ENCODE results near the gene SNX13. TPM values are rescaled to one million over a fixed set of nuclear protein-coding genes. Genes with fewer than 3 reads are reported as not detected.

The SNX13 gene
- total RNA-seq, 2 donors from 2014 or later = 32.2 to 34.2 TPM

GRCh38 chr7:17806631-17807030 is 133.7 kb downstream of the SNX13 start:
- H3K36me3 Mint-ChIP-seq = peaks cover 20% of the 10 kb centered on the region

GRCh38 chr7:17802056-17802455 is 138.2 kb downstream of the SNX13 start:
- Mint-ChIP-seq H3K9me3 (no peaks in the 10 kb centered on the region), H3K27ac (no peak overlapping the region), H3K4me1 (ENCODE audit: low read depth in 2 of 2) (peaks cover 0 to 2% of the 10 kb centered on the region in 2 donors), H3K27me3 (no peaks in the 10 kb centered on the region), H3K4me3 (no peak overlapping the region), H3K36me3 (peaks cover 18% of the 10 kb centered on the region)
- ATAC-seq (no peak), DNase-seq (ENCODE audit: low spot score) (no peak)

More at GRCh38 chr7:17806631-17807030, 133.7 kb downstream of the SNX13 start:
- Mint-ChIP-seq H3K9me3 (no peaks in the 10 kb centered on the region), H3K4me3 (no peak overlapping the region), H3K4me1 (ENCODE audit: low read depth in 2 of 2) (peaks cover 10 to 24% of the 10 kb centered on the region in 2 donors), H3K27ac (no peak overlapping the region), H3K27me3 (no peaks in the 10 kb centered on the region)
- no peak for DNase-seq (ENCODE audit: low spot score)
- no peak for ATAC-seq

GRCh38 chr7:17792075-17792936 is 148.0 kb downstream of the SNX13 start:
- H3K9me3 Mint-ChIP-seq = no peaks in the 10 kb centered on the region
- no peak for ATAC-seq
- no peak overlapping the region for H3K27ac Mint-ChIP-seq
- no peaks in the 10 kb centered on the region for H3K27me3 Mint-ChIP-seq
- peaks cover 5% of the 10 kb centered on the region for H3K36me3 Mint-ChIP-seq
- H3K4me3 Mint-ChIP-seq = no peak overlapping the region
- DNase-seq (ENCODE audit: low spot score) = no peak
- no peaks in the 10 kb centered on the region for H3K4me1 Mint-ChIP-seq (ENCODE audit: low read depth in 2 of 2)

GRCh38 chr7:17787257-17787656 is 153.0 kb downstream of the SNX13 start:
- Mint-ChIP-seq H3K27ac (no peak overlapping the region), H3K4me3 (no peak overlapping the region), H3K36me3 (no peaks in the 10 kb centered on the region), H3K27me3 (no peaks in the 10 kb centered on the region), H3K4me1 (ENCODE audit: low read depth in 2 of 2) (no peaks in the 10 kb centered on the region), H3K9me3 (no peaks in the 10 kb centered on the region)
- DNase-seq (ENCODE audit: low spot score) (no peak), ATAC-seq (no peak)

- Mint-ChIP-seq H3K4me3 (no peak overlapping the region), H3K27ac (no peak overlapping the region), H3K36me3 (no peaks in the 10 kb centered on the region), H3K4me1 (ENCODE audit: low read depth in 2 of 2) (no peaks in the 10 kb centered on the region), H3K27me3 (no peaks in the 10 kb centered on the region), H3K9me3 (no peaks in the 10 kb centered on the region)
- DNase-seq (ENCODE audit: low spot score) = no peak
- peak in 1 of 2 donors; percentile 31 for ATAC-seq
These were observed 153.9 kb downstream of the SNX13 start for GRCh38 chr7:17786314-17786852.

- Mint-ChIP-seq H3K27me3 (no peaks in the 10 kb centered on the region), H3K27ac (no peak overlapping the region), H3K36me3 (no peaks in the 10 kb centered on the region), H3K9me3 (no peaks in the 10 kb centered on the region), H3K4me3 (no peak overlapping the region), H3K4me1 (ENCODE audit: low read depth in 2 of 2) (no peaks in the 10 kb centered on the region)
- DNase-seq (ENCODE audit: low spot score) (no peak), ATAC-seq (no peak)
These were observed 158.1 kb downstream of the SNX13 start for GRCh38 chr7:17782216-17782549.

- no peaks in the 10 kb centered on the region for H3K36me3 Mint-ChIP-seq
- DNase-seq (ENCODE audit: low spot score) = no peak
- no peak overlapping the region for H3K4me3 Mint-ChIP-seq
- H3K27ac Mint-ChIP-seq = no peak overlapping the region
- H3K27me3 Mint-ChIP-seq = no peaks in the 10 kb centered on the region
- no peak for ATAC-seq
- H3K9me3 Mint-ChIP-seq = no peaks in the 10 kb centered on the region
- H3K4me1 Mint-ChIP-seq (ENCODE audit: low read depth in 2 of 2) = no peaks in the 10 kb centered on the region
These were observed 158.6 kb downstream of the SNX13 start for GRCh38 chr7:17781491-17782215.

- H3K27ac Mint-ChIP-seq = no peak overlapping the region
- H3K36me3 Mint-ChIP-seq = no peaks in the 10 kb centered on the region
These were observed 160.9 kb downstream of the SNX13 start for GRCh38 chr7:17779381-17779780.

GRCh38 chr7:17774716-17775288 is 165.5 kb downstream of the SNX13 start:
- no peaks in the 10 kb centered on the region for H3K27me3 Mint-ChIP-seq

More at GRCh38 chr7:17779381-17779780, 160.9 kb downstream of the SNX13 start:
- peaks cover 0 to 1% of the 10 kb centered on the region in 2 donors for H3K4me1 Mint-ChIP-seq (ENCODE audit: low read depth in 2 of 2)
- no peaks in the 10 kb centered on the region for H3K9me3 Mint-ChIP-seq
- no peaks in the 10 kb centered on the region for H3K27me3 Mint-ChIP-seq
- H3K4me3 Mint-ChIP-seq = no peak overlapping the region
- no peak for ATAC-seq
- DNase-seq (ENCODE audit: low spot score) = no peak

GRCh38 chr7:17774248-17774647 is 166.0 kb downstream of the SNX13 start:
- Mint-ChIP-seq H3K4me3 (no peak overlapping the region), H3K36me3 (no peaks in the 10 kb centered on the region), H3K9me3 (no peaks in the 10 kb centered on the region), H3K27ac (no peak overlapping the region), H3K27me3 (no peaks in the 10 kb centered on the region), H3K4me1 (ENCODE audit: low read depth in 2 of 2) (peaks cover 16 to 24% of the 10 kb centered on the region in 2 donors)
- ATAC-seq = no peak
- no peak for DNase-seq (ENCODE audit: low spot score)

More at GRCh38 chr7:17774716-17775288, 165.5 kb downstream of the SNX13 start:
- Mint-ChIP-seq H3K4me3 (no peak overlapping the region), H3K27ac (no peak overlapping the region), H3K9me3 (no peaks in the 10 kb centered on the region), H3K36me3 (no peaks in the 10 kb centered on the region), H3K4me1 (ENCODE audit: low read depth in 2 of 2) (peaks cover 16 to 24% of the 10 kb centered on the region in 2 donors)
- no peak for DNase-seq (ENCODE audit: low spot score)
- ATAC-seq = no peak

GRCh38 chr7:17773289-17773626 is 167.0 kb downstream of the SNX13 start:
- Mint-ChIP-seq H3K27me3 (no peaks in the 10 kb centered on the region), H3K4me1 (ENCODE audit: low read depth in 2 of 2) (peaks cover 16 to 24% of the 10 kb centered on the region in 2 donors), H3K9me3 (no peaks in the 10 kb centered on the region), H3K36me3 (no peaks in the 10 kb centered on the region), H3K4me3 (peak overlapping the region; percentile 54), H3K27ac (peak overlapping the region in 1 of 2 donors; percentile 32)
- DNase-seq (ENCODE audit: low spot score) (no peak), ATAC-seq (peak; percentile 91 to 92)

- Mint-ChIP-seq H3K27me3 (no peaks in the 10 kb centered on the region), H3K27ac (peak overlapping the region in 1 of 2 donors; percentile 32), H3K4me1 (ENCODE audit: low read depth in 2 of 2) (peaks cover 16 to 24% of the 10 kb centered on the region in 2 donors), H3K36me3 (no peaks in the 10 kb centered on the region), H3K4me3 (peak overlapping the region; percentile 54), H3K9me3 (no peaks in the 10 kb centered on the region)
- peak; percentile 54 to 59 for ATAC-seq
- no peak for DNase-seq (ENCODE audit: low spot score)
These were observed 167.6 kb downstream of the SNX13 start for GRCh38 chr7:17772581-17773288.

- H3K36me3 Mint-ChIP-seq = no peaks in the 10 kb centered on the region
- H3K27ac Mint-ChIP-seq = no peak overlapping the region
- H3K4me3 Mint-ChIP-seq = no peak overlapping the region
- H3K9me3 Mint-ChIP-seq = no peaks in the 10 kb centered on the region
- H3K4me1 Mint-ChIP-seq (ENCODE audit: low read depth in 2 of 2) = peaks cover 16 to 24% of the 10 kb centered on the region in 2 donors
- H3K27me3 Mint-ChIP-seq = no peaks in the 10 kb centered on the region
- ATAC-seq = no peak
- DNase-seq (ENCODE audit: low spot score) = no peak
These were observed 168.3 kb downstream of the SNX13 start for GRCh38 chr7:17771901-17772408.

Data from natural killer cell treated with Interleukin-12 subunit alpha and Interleukin-12 subunit beta and Interleukin-15 and Interleukin-18, amount 100 ng/mL, for 72 hours (primary cell).